ENCODE data around the gene IL18BP.

Gene IL18BP

GRCh38 chr11:72001834-72002591, 3.3 kb downstream of the IL18BP start:
- Histone ChIP-seq H3K27me3 (ENCODE audit: control insufficient read depth in 5 of 5, insufficient read depth in 4 of 5, low read length in 5 of 5) (no peaks in the 10 kb centered on the region), H3K4me1 (ENCODE audit: control insufficient read depth in 5 of 5, insufficient read depth in 5 of 5, low read length in 5 of 5) (peaks cover 7 to 26% (median 14%) of the 10 kb centered on the region in 5 donors), H3K4me3 (ENCODE audit: low read depth in 1 of 5, low read length in 5 of 5) (no peak overlapping the region), H3K9ac (ENCODE audit: low read length in 5 of 5) (no peak overlapping the region), H3K36me3 (ENCODE audit: control insufficient read depth in 5 of 5, insufficient read depth in 5 of 5, low read length in 5 of 5) (peaks cover 0 to 71% (median 63%) of the 10 kb centered on the region in 5 donors), H3K27ac (ENCODE audit: low read depth, low read length) (no peak overlapping the region), H3K9me3 (ENCODE audit: control insufficient read depth in 5 of 5, low read length in 5 of 5) (no peaks in the 10 kb centered on the region)

- Histone ChIP-seq H3K4me1 (ENCODE audit: control insufficient read depth in 5 of 5, insufficient read depth in 5 of 5, low read length in 5 of 5) (peaks cover 7 to 24% (median 14%) of the 10 kb centered on the region in 5 donors), H3K36me3 (ENCODE audit: control insufficient read depth in 5 of 5, insufficient read depth in 5 of 5, low read length in 5 of 5) (peaks cover 0 to 78% (median 74%) of the 10 kb centered on the region in 5 donors), H3K9me3 (ENCODE audit: control insufficient read depth in 5 of 5, low read length in 5 of 5) (no peaks in the 10 kb centered on the region), H3K9ac (ENCODE audit: low read length in 5 of 5) (peak overlapping the region in 1 of 5 donors; percentile 16), H3K4me3 (ENCODE audit: low read depth in 1 of 5, low read length in 5 of 5) (no peak overlapping the region), H3K27me3 (ENCODE audit: control insufficient read depth in 5 of 5, insufficient read depth in 4 of 5, low read length in 5 of 5) (no peaks in the 10 kb centered on the region), H3K27ac (ENCODE audit: low read depth, low read length) (no peak overlapping the region)
Measured at GRCh38 chr11:72002841-72003775, 4.4 kb downstream of the IL18BP start.

- Histone ChIP-seq H3K9ac (ENCODE audit: low read length in 5 of 5) (no peak overlapping the region), H3K36me3 (ENCODE audit: control insufficient read depth in 5 of 5, insufficient read depth in 5 of 5, low read length in 5 of 5) (peaks cover 0 to 85% (median 80%) of the 10 kb centered on the region in 5 donors), H3K4me1 (ENCODE audit: control insufficient read depth in 5 of 5, insufficient read depth in 5 of 5, low read length in 5 of 5) (peaks cover 5 to 17% (median 14%) of the 10 kb centered on the region in 5 donors), H3K9me3 (ENCODE audit: control insufficient read depth in 5 of 5, low read length in 5 of 5) (no peaks in the 10 kb centered on the region), H3K27me3 (ENCODE audit: control insufficient read depth in 5 of 5, insufficient read depth in 4 of 5, low read length in 5 of 5) (no peaks in the 10 kb centered on the region), H3K27ac (ENCODE audit: low read depth, low read length) (no peak overlapping the region), H3K4me3 (ENCODE audit: low read depth in 1 of 5, low read length in 5 of 5) (no peak overlapping the region)
Measured at GRCh38 chr11:72003776-72004171, 5.1 kb downstream of the IL18BP start.

GRCh38 chr11:72004515-72005346, 6.0 kb downstream of the IL18BP start:
- Histone ChIP-seq H3K27ac (ENCODE audit: low read depth, low read length) (no peak overlapping the region), H3K9me3 (ENCODE audit: control insufficient read depth in 5 of 5, low read length in 5 of 5) (no peaks in the 10 kb centered on the region), H3K27me3 (ENCODE audit: control insufficient read depth in 5 of 5, insufficient read depth in 4 of 5, low read length in 5 of 5) (no peaks in the 10 kb centered on the region), H3K9ac (ENCODE audit: low read length in 5 of 5) (no peak overlapping the region), H3K36me3 (ENCODE audit: control insufficient read depth in 5 of 5, insufficient read depth in 5 of 5, low read length in 5 of 5) (peaks cover 3 to 95% (median 89%) of the 10 kb centered on the region in 5 donors), H3K4me1 (ENCODE audit: control insufficient read depth in 5 of 5, insufficient read depth in 5 of 5, low read length in 5 of 5) (peaks cover 2 to 8% (median 4%) of the 10 kb centered on the region in 5 donors), H3K4me3 (ENCODE audit: low read depth in 1 of 5, low read length in 5 of 5) (no peak overlapping the region)

GRCh38 chr11:72005347-72006260, 6.9 kb downstream of the IL18BP start:
- no peaks in the 10 kb centered on the region for H3K4me1 ChIP-seq (ENCODE audit: control insufficient read depth in 5 of 5, insufficient read depth in 5 of 5, low read length in 5 of 5)
- H3K27ac ChIP-seq (ENCODE audit: low read depth, low read length) = no peak overlapping the region
- no peaks in the 10 kb centered on the region for H3K27me3 ChIP-seq (ENCODE audit: control insufficient read depth in 5 of 5, insufficient read depth in 4 of 5, low read length in 5 of 5)
- no peak overlapping the region for H3K9ac ChIP-seq (ENCODE audit: low read length in 5 of 5)
- peaks cover 8 to 100% (median 98%) of the 10 kb centered on the region in 5 donors for H3K36me3 ChIP-seq (ENCODE audit: control insufficient read depth in 5 of 5, insufficient read depth in 5 of 5, low read length in 5 of 5)
- no peak overlapping the region for H3K4me3 ChIP-seq (ENCODE audit: low read depth in 1 of 5, low read length in 5 of 5)
- H3K9me3 ChIP-seq (ENCODE audit: control insufficient read depth in 5 of 5, low read length in 5 of 5) = no peaks in the 10 kb centered on the region

GRCh38 chr11:72006309-72007088, 7.8 kb downstream of the IL18BP start:
- Histone ChIP-seq H3K36me3 (ENCODE audit: control insufficient read depth in 5 of 5, insufficient read depth in 5 of 5, low read length in 5 of 5) (peaks cover 8 to 100% (median 99%) of the 10 kb centered on the region in 5 donors), H3K9me3 (ENCODE audit: control insufficient read depth in 5 of 5, low read length in 5 of 5) (no peaks in the 10 kb centered on the region), H3K27me3 (ENCODE audit: control insufficient read depth in 5 of 5, insufficient read depth in 4 of 5, low read length in 5 of 5) (no peaks in the 10 kb centered on the region), H3K27ac (ENCODE audit: low read depth, low read length) (no peak overlapping the region), H3K9ac (ENCODE audit: low read length in 5 of 5) (no peak overlapping the region), H3K4me3 (ENCODE audit: low read depth in 1 of 5, low read length in 5 of 5) (no peak overlapping the region), H3K4me1 (ENCODE audit: control insufficient read depth in 5 of 5, insufficient read depth in 5 of 5, low read length in 5 of 5) (peaks cover 0 to 5% (median 0%) of the 10 kb centered on the region in 5 donors)

GRCh38 chr11:72007089-72007476, 8.4 kb downstream of the IL18BP start:
- H3K4me1 ChIP-seq (ENCODE audit: control insufficient read depth in 5 of 5, insufficient read depth in 5 of 5, low read length in 5 of 5) = peaks cover 0 to 5% (median 0%) of the 10 kb centered on the region in 5 donors
- no peak overlapping the region for H3K4me3 ChIP-seq (ENCODE audit: low read depth in 1 of 5, low read length in 5 of 5)
- no peaks in the 10 kb centered on the region for H3K9me3 ChIP-seq (ENCODE audit: control insufficient read depth in 5 of 5, low read length in 5 of 5)
- H3K36me3 ChIP-seq (ENCODE audit: control insufficient read depth in 5 of 5, insufficient read depth in 5 of 5, low read length in 5 of 5) = peaks cover 8 to 100% (median 99%) of the 10 kb centered on the region in 5 donors
- H3K9ac ChIP-seq (ENCODE audit: low read length in 5 of 5) = no peak overlapping the region
- H3K27me3 ChIP-seq (ENCODE audit: control insufficient read depth in 5 of 5, insufficient read depth in 4 of 5, low read length in 5 of 5) = no peaks in the 10 kb centered on the region
- H3K27ac ChIP-seq (ENCODE audit: low read depth, low read length) = no peak overlapping the region

- H3K9ac ChIP-seq (ENCODE audit: low read length in 5 of 5) = no peak overlapping the region
- no peaks in the 10 kb centered on the region for H3K27me3 ChIP-seq (ENCODE audit: control insufficient read depth in 5 of 5, insufficient read depth in 4 of 5, low read length in 5 of 5)
- no peak overlapping the region for H3K4me3 ChIP-seq (ENCODE audit: low read depth in 1 of 5, low read length in 5 of 5)
- peaks cover 0 to 7% (median 0%) of the 10 kb centered on the region in 5 donors for H3K4me1 ChIP-seq (ENCODE audit: control insufficient read depth in 5 of 5, insufficient read depth in 5 of 5, low read length in 5 of 5)
- H3K9me3 ChIP-seq (ENCODE audit: control insufficient read depth in 5 of 5, low read length in 5 of 5) = no peaks in the 10 kb centered on the region
- H3K27ac ChIP-seq (ENCODE audit: low read depth, low read length) = no peak overlapping the region
- H3K36me3 ChIP-seq (ENCODE audit: control insufficient read depth in 5 of 5, insufficient read depth in 5 of 5, low read length in 5 of 5) = peaks cover 8 to 100% (median 99%) of the 10 kb centered on the region in 5 donors
Measured at GRCh38 chr11:72007587-72007986, 8.9 kb downstream of the IL18BP start.
